NB4 (cell line): ENCODE results near the gene DUT.

Experiments used
- CTCF ChIP-seq: IDR thresholded peaks from one replicate; pipeline ENCODE4 v1.5.1; 2012; ENCODE audit warnings: low read depth, low read length
- POLR2A ChIP-seq: IDR thresholded peaks from 2 replicates; pipeline ENCODE4 v1.6.1; 2011; ENCODE audit warnings: mild to moderate bottlenecking; ENCODE audit not compliant: insufficient read length; ENCODE audit errors: extremely low read depth

- no peak for TF ChIP-seq CTCF
- no peak for TF ChIP-seq POLR2A
Measured at GRCh38 chr15:48385031-48385830, 54.0 kb downstream of the DUT start.
